HG03045 (cell line): ENCODE measurements around the gene DEDD2.

Experiments used
- ATAC-seq: cut with Tn5 transposase; IDR thresholded peaks from one replicate; pipeline ENCODE4 v1.9.1; 2021; ENCODE audit warnings: mild to moderate bottlenecking, moderate library complexity; ENCODE audit not compliant: unreplicated experiment

DEDD2 gene

GRCh38 chr19:42151782-42152684, 65.4 kb downstream of the DEDD2 start:
- ATAC-seq = no peak

DNA sequence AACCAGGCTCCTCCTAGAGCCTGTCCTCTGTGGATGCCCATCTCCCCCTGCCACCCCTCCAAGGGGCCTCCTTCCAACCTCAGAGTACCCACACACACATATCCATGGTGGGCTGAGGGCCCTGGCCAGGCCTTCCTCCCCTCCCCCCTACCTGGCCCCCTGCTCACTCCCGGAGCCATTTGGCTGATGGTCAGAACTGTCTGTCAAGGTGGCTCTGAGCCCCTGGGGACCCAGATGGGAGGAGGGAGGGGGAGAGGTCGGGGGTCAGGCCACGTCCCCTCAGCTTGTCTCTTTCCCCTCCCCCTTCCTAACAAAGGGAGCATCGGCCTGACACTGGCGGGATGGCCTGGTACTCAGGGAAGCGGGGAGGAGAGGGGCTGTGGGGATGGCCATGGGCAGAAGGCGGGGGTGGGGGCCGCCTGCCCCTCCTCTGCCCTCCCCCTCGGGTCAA, 66.5 kb downstream of the DEDD2 start:
- ATAC-seq = no peak

DNA sequence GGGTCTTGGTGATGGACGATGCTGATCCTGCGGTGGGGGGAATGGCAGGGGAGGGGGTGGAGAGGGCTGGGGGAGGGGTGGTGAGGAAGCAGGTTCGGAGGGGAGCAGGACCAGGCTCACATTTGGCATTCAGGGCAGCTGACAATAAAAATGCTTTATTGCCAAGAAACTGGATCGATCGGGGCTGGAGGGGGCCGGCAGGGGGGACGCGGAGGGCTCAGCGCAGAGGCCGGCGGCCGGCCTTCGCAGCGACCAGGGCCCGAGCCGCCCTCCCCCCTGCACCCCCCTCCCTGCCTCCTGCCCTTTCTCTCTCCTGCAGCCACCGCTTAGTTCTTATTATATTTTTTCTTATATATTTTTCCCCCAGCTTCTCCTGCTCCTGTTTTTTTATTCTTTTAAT, 67.1 kb downstream of the DEDD2 start:
- ATAC-seq = no peak

GRCh38 chr19:42149447-42150202, 67.9 kb downstream of the DEDD2 start:
- no peak for ATAC-seq
